ENCODE data around the gene PLEKHA6.

GRCh38 chr1:204180133-204180532 lies 179.6 kb downstream of the PLEKHA6 start:
- TF ChIP-seq POLR2AphosphoS5 (IDR thresholded peaks at IDR 0.05) (no peak), CTCF (IDR thresholded peaks at IDR 0.05) (no peak)
